Measurements from ENCODE around the gene COL5A1.
"Not testable (repeated sequence)": the region's sequence is repeated elsewhere in the genome, so short reads cannot be mapped to it uniquely, and the experiment has no call there.

COL5A1 gene

DNA sequence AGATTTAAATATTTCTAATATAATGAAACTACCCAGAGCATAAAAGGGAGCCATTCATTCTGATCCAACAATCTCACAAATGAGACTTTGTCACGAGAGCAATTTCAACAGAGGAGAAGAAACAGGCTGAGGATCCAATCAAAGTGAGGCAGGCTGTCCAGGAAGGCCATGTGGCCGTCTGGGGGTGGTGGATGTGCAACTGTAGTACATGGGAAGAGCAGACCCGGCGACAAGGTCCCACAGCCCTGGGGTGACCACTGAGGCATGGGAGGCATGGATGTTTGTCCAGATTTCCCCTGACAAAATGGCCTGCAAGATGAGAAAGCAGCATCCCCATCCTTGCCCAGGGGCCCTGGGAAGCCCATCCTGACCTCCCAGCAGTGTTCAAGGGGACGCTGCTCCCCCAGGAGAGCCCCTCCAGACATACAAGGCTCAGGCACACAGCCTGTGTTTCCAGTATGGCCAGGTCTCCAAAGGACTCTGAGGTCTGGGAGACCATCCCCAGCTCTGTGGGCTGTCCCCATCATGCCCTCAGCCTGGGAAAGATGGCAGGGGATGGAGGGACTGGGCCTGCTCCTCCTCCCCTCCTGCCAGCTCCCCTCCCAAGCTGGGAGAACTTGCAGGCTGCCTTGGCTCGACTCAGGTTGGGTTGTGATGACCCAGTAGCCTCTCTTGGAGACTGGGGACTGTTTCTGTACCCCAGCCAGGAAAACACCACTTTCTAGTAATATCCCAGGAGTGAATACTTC is 211.5 kb downstream of the COL5A1 start:
- H3K4me3 ChIP-seq (ENCODE audit: low read depth, low read length) = no peak overlapping the region
- DNase-seq (ENCODE audit: low read depth) = no peak
- TF ChIP-seq, protein P1, sequence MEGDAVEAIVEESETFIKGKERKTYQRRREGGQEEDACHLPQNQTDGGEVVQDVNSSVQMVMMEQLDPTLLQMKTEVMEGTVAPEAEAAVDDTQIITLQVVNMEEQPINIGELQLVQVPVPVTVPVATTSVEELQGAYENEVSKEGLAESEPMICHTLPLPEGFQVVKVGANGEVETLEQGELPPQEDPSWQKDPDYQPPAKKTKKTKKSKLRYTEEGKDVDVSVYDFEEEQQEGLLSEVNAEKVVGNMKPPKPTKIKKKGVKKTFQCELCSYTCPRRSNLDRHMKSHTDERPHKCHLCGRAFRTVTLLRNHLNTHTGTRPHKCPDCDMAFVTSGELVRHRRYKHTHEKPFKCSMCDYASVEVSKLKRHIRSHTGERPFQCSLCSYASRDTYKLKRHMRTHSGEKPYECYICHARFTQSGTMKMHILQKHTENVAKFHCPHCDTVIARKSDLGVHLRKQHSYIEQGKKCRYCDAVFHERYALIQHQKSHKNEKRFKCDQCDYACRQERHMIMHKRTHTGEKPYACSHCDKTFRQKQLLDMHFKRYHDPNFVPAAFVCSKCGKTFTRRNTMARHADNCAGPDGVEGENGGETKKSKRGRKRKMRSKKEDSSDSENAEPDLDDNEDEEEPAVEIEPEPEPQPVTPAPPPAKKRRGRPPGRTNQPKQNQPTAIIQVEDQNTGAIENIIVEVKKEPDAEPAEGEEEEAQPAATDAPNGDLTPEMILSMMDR (IDR thresholded peaks at IDR 0.05; ENCODE audit: low read depth, low read length, missing control alignments) = no peak

DNA sequence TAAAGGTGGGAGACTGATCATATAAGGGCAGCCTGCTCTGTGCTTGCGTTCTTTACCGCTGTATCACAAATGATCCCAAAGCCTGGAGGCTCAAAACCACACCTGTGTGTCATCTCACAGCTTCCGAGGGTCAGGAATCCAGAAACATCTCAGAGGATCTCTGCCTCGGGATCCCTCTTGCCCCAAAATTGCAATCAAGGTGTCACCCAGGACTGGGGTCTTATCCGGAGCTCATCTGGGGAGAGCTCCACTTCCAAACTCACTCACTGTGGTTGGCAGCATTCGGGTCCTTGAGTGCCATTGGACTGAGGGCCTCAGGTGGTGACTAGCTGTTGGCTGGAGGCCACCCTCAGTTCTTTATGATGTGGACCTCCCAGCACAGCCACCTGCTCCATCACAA is 212.3 kb downstream of the COL5A1 start:
- TF ChIP-seq, protein P1 (IDR thresholded peaks at IDR 0.05; ENCODE audit: low read depth, low read length, missing control alignments) = no peak
- DNase-seq (ENCODE audit: low read depth) = no peak
- no peak overlapping the region for H3K4me3 ChIP-seq (ENCODE audit: low read depth, low read length)

DNA sequence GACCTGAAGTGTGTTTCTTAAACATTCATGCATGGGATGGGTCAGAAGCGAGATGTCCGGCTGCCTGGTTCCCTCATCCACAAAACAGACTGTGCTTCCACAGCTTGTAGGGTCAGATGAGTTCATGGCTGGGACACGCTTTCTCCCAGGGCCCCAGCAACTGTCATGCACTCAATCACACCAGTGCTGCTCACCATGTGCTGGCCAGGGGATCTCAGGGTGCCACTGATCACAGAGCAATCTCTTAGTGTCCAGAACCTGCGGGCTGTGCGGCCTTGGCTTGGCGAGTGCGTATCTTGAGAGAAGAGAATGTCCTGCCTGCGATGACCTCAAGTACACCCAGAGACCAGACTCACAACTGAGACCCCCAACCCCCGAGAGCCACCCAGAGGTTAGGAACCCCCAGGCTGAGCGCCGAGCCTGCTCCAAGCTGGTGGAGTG is 213.0 kb downstream of the COL5A1 start:
- TF ChIP-seq, protein P1 (IDR thresholded peaks at IDR 0.05; ENCODE audit: low read depth, low read length, missing control alignments) = no peak
- no peak overlapping the region for H3K4me3 ChIP-seq (ENCODE audit: low read depth, low read length)

DNA sequence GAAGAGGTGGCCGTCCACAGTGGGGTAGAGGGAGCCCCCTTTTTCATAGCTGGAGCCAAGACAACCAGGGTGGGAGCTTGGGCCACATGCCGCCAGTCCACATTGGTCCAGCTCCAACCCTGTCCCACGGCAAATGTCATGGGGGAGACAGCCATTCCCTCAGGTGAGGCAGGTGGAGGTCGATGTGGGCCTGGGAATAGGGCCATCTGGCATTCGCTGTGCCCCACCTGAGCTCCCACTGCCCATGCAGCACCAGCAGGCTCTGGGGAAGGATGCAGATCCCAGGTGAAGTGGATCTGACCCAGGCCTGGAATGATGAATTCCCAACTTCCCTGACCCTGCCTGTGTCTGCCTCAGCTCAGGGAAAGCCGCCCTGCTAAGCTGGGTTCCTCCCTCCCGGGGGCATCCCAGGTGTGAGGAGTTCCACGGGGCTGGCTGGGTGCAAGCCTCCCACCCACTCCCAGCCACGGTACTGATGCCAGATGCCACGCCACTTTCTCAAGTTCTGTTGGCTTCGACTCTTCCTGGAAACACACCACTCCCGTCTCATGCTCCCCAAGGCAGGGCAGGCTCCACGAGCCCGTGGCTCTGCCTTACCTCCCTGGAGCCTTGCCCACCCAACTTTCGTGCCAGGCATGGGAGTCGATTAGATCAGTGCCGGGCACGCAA is 213.8 kb downstream of the COL5A1 start:
- DNase-seq (ENCODE audit: low read depth) = no peak
- TF ChIP-seq, protein P1 (IDR thresholded peaks at IDR 0.05; ENCODE audit: low read depth, low read length, missing control alignments) = no peak
- no peak overlapping the region for H3K4me3 ChIP-seq (ENCODE audit: low read depth, low read length)

More for the DNA sequence above, 213.0 kb downstream of the COL5A1 start:
- DNase-seq (ENCODE audit: low read depth) = no peak

DNA sequence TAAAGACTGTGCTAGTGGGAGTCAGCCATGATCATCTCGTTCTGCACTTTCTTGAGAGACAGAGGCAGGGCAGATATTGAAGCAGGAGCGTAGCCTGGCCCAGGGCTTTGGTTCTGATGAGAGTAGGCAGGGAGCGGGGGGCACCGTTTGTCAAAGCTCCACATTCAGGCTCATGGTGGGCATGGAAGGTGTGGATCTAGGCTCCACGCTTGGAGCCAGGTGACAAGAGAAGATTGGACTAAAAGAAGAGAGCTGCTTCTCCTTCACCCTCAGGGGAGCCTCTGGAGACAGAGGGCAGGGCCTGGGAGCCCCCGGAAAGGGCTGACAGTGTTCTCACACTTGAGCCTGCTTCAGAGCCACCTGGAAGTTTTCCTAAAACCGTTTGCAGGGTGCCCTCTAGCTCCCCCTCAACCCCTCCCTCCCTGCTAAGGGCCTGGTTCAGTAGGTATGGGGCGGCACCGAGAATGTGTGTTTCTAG is 214.3 kb downstream of the COL5A1 start:
- no peak overlapping the region for H3K4me3 ChIP-seq (ENCODE audit: low read depth, low read length)
- DNase-seq (ENCODE audit: low read depth) = no peak
- TF ChIP-seq, protein P1 (IDR thresholded peaks at IDR 0.05; ENCODE audit: low read depth, low read length, missing control alignments) = no peak

DNA sequence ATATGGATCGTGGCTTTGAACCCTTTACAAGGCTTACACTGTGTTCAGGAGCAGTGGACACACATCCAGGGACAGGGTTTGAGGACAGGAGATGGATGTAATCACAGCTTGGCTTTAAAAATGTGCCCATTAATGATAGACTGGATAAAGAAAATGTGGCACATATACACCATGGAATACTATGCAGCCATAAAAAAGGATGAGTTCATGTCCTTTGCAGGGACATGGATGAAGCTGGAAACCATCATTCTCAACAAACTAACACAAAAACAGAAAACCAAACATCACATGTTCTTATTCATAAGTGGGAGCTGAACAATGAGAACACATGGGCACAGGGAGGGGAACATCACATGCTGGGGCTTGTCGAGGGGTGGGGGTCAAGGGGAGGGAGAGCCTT is 215.8 kb downstream of the COL5A1 start:
- not testable (repeated sequence) for H3K4me3 ChIP-seq (ENCODE audit: low read depth, low read length); DNase-seq (ENCODE audit: low read depth)

DNA sequence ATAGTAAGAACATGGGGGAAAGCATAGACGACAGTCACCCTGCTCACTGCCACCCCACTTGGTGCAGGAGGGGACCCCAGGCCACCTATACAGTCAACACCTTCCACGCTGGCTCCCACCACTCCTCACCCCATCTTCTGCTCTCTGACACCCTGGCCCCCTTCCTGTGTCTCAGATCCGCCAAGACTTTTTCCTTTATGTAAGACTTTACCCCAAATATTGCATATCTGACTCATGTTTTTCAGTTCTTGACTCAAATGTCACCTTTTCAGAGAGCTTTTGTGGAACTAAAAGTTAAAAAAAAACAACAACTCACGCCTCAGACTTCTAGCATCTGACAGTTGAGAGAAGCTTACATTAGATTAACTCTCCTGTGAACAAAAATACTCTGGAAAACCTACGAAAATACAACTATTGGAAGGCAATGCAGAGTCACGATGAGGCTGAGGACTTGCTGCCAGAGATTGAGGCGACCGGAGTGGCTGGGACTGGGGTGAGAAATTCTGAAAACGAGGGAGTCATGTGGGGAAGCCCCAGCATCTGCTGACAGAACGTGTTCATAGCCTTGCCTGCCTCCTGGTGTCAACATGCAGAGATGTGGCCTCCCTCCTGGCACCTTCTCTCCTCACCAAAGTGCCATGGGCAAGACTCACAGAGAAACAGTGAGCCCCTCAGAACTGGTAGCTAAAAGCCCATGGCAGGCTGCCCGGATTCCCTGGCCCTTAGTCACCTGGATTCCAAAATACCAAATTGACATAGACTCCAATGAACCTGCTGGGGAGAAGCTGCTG is 216.6 kb downstream of the COL5A1 start:
- H3K4me3 ChIP-seq (ENCODE audit: low read depth, low read length) = peak overlapping the region; percentile 7; the same call in 1 of the 2 replicates
- TF ChIP-seq, protein P1 (IDR thresholded peaks at IDR 0.05; ENCODE audit: low read depth, low read length, missing control alignments) = peak; percentile 65
- DNase-seq (ENCODE audit: low read depth) = peak; percentile 70

All from GM12864 (cell line).